Measurements from ENCODE around the gene IL6R. TPM values are rescaled to one million over a fixed set of nuclear protein-coding genes. Genes with fewer than 3 reads are reported as not detected.

The IL6R gene
- total and polyA plus RNA-seq, 2 of the 4 experiments (the other 2 are of a cell fraction), result 5.3 to 9.5 TPM

DNA sequence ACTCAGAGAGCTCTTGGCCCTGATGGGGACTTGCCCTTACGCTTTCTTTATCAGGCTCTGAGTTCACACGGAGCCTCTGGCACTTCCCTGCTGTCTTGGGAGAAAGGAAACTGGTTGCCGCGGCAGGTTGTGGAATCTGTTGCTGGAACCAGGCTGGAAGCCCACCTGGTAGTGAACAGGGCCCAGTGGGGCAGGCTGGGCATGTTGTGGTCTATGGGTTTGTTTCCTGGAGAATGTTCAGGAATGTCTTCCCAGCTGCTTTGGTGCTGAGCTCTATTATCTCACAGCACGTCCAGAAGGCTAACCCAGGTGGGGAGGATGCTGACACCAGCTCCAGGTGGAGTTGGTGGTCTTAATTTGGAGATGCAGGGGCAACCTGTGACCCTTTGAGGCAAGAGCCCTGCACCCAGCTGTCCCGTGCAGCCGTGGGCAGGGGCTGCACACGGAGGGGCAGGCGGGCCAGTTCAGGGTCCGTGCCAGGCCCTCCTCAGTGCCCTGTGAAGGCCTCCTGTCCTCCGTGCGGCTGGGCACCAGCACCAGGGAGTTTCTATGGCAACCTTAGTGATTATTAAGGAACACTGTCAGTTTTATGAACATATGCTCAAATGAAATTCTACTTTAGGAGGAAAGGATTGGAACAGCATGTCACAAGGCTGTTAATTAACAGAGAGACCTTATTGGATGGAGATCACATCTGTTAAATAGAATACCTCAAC lies 63.5 kb downstream of the IL6R start:
- no peak overlapping the region for H2BK120ac ChIP-seq (ENCODE audit: low read depth, low read length)
- in situ Hi-C loops (cut with MboI; ENCODE audit: low sequenced_read_pairs), result no loop called here
- no peaks in the 10 kb centered on the region for H3K79me1 ChIP-seq (ENCODE audit: low read depth in 1 of 2, low read length in 2 of 2)
- no peak overlapping the region for H3K56ac ChIP-seq (ENCODE audit: extremely low read depth, insufficient read depth, low read length)
- H4K5ac ChIP-seq (ENCODE audit: low read depth, low read length), result no peak overlapping the region
- intact Hi-C loops (cut with micrococcal nuclease), result no loop called here
- H3K23ac ChIP-seq (ENCODE audit: low read depth, low read length), result no peak overlapping the region
- no peak overlapping the region for H3K4ac ChIP-seq (ENCODE audit: low read depth, low read length)
- H3K36me3 ChIP-seq (ENCODE audit: control insufficient read depth, insufficient read depth, low read length), result peaks cover 13% of the 10 kb centered on the region; the same call in 1 of the 2 replicates
- no peak overlapping the region for H3K14ac ChIP-seq (replicated peaks; ENCODE audit: low read depth, low read length)
- H2AFZ ChIP-seq (replicated peaks; ENCODE audit: low read length, poor library complexity), result no peak overlapping the region
- H3K9me1 ChIP-seq (ENCODE audit: insufficient read depth, low read length), result peaks cover 2% of the 10 kb centered on the region
- H3K4me1 ChIP-seq (ENCODE audit: control insufficient read depth, insufficient read depth, low read length), result peaks cover 2% of the 10 kb centered on the region
- CTCF ChIA-PET, result interaction anchor here (0.6 kb wide), 1 partner anchor 705 kb away, joined by 6 read pairs; the partner anchor contains the start of gene KRTCAP2
- H2BK15ac ChIP-seq (ENCODE audit: low read depth, low read length), result no peak overlapping the region
- no peak overlapping the region; the same call in 1 of the 2 replicates for H2AK5ac ChIP-seq (ENCODE audit: low read depth, low read length)
- H3K18ac ChIP-seq (ENCODE audit: low read depth, low read length), result no peak overlapping the region
- H3K27ac ChIP-seq (ENCODE audit: insufficient read depth, low read length), result no peak overlapping the region
- no peak overlapping the region for H3K9ac ChIP-seq (ENCODE audit: low read depth, low read length)
- WGBS, 2 experiments (ENCODE audit: extremely low coverage in 2 of 2, insufficient read length in 1 of 2), result 70% methylated on average over 2 of the region's 12 CpGs; no CpG with 5 or more reads in 1 of the 2 experiments
- BruUV-seq (replicated peaks), result no TSS peak
- H2BK5ac ChIP-seq (ENCODE audit: low read depth, low read length, poor library complexity, severe bottlenecking), result no peak overlapping the region
- no peak overlapping the region for H2AK9ac ChIP-seq (replicated peaks; ENCODE audit: low read depth, low read length, poor library complexity)
- no peak overlapping the region for H3K4me3 ChIP-seq (ENCODE audit: insufficient read depth, low read depth, low read length)
- H2BK20ac ChIP-seq (ENCODE audit: low read depth, low read length), result no peak overlapping the region
- H3K4me2 ChIP-seq (ENCODE audit: low read depth, low read length), result no peak overlapping the region
- ATAC-seq (ENCODE audit: low read depth) (no peak), DNase-seq (no peak)
- no peaks in the 10 kb centered on the region; the same call in 1 of the 2 replicates for H3K27me3 ChIP-seq (ENCODE audit: control insufficient read depth, insufficient read depth, low read length)
- no peak overlapping the region for H4K8ac ChIP-seq (ENCODE audit: low read depth in 2 of 2, low read length in 2 of 2)
- H4K91ac ChIP-seq (ENCODE audit: insufficient read depth, low read depth, low read length), result no peak overlapping the region; the same call in 1 of the 2 replicates
- POLR2A ChIA-PET (ENCODE audit: unreplicated experiment), result no interaction called here
- no peak for TF ChIP-seq SMC3 (IDR thresholded peaks at IDR 0.05; ENCODE audit: low read depth, low read length)
- no peak for TF ChIP-seq FOS (IDR thresholded peaks at IDR 0.05; ENCODE audit: low read depth, low read length)
- TF ChIP-seq, protein P1, sequence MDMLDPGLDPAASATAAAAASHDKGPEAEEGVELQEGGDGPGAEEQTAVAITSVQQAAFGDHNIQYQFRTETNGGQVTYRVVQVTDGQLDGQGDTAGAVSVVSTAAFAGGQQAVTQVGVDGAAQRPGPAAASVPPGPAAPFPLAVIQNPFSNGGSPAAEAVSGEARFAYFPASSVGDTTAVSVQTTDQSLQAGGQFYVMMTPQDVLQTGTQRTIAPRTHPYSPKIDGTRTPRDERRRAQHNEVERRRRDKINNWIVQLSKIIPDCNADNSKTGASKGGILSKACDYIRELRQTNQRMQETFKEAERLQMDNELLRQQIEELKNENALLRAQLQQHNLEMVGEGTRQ (IDR thresholded peaks at IDR 0.05; ENCODE audit: low read depth, low read length), result no peak
- no peak for TF ChIP-seq RCOR1 (IDR thresholded peaks at IDR 0.05; ENCODE audit: insufficient replicate concordance, low read length)
- TF ChIP-seq, protein P2, sequence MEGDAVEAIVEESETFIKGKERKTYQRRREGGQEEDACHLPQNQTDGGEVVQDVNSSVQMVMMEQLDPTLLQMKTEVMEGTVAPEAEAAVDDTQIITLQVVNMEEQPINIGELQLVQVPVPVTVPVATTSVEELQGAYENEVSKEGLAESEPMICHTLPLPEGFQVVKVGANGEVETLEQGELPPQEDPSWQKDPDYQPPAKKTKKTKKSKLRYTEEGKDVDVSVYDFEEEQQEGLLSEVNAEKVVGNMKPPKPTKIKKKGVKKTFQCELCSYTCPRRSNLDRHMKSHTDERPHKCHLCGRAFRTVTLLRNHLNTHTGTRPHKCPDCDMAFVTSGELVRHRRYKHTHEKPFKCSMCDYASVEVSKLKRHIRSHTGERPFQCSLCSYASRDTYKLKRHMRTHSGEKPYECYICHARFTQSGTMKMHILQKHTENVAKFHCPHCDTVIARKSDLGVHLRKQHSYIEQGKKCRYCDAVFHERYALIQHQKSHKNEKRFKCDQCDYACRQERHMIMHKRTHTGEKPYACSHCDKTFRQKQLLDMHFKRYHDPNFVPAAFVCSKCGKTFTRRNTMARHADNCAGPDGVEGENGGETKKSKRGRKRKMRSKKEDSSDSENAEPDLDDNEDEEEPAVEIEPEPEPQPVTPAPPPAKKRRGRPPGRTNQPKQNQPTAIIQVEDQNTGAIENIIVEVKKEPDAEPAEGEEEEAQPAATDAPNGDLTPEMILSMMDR (conservative IDR thresholded peaks at IDR 0.05; ENCODE audit: low read depth, low read length), result no peak
- no peak for TF ChIP-seq MXI1 (IDR thresholded peaks at IDR 0.05; ENCODE audit: borderline replicate concordance, low read depth, low read length)
- no peak for TF ChIP-seq BHLHE40 (IDR thresholded peaks at IDR 0.05; ENCODE audit: low read depth, low read length)
- TF ChIP-seq RFX5 (IDR thresholded peaks at IDR 0.05; ENCODE audit: low read depth, low read length), result no peak
- dilution Hi-C loops (cut with HindIII; ENCODE audit: low sequenced_read_pairs, unreplicated experiment), result no loop called here
- no peaks in the 10 kb centered on the region for H4K20me1 ChIP-seq (ENCODE audit: insufficient read depth, low read length)
- no peaks in the 10 kb centered on the region for H3K9me3 ChIP-seq (ENCODE audit: control insufficient read depth, insufficient read depth, low read length)

Measured in IMR-90 (cell line).